GOT3 (cell line): Measurements from ENCODE around the gene LDLRAD4.
"Not testable (repeated sequence)": the region's sequence is repeated elsewhere in the genome, so short reads cannot be mapped to it uniquely, and the experiment has no call there.

ENCODE experiments used
- DNase-seq: peaks from one replicate; lab custom pipeline; 2025; ENCODE audit warnings: mixed read lengths; lab: John Stamatoyannopoulos, UW

The LDLRAD4 gene

DNA sequence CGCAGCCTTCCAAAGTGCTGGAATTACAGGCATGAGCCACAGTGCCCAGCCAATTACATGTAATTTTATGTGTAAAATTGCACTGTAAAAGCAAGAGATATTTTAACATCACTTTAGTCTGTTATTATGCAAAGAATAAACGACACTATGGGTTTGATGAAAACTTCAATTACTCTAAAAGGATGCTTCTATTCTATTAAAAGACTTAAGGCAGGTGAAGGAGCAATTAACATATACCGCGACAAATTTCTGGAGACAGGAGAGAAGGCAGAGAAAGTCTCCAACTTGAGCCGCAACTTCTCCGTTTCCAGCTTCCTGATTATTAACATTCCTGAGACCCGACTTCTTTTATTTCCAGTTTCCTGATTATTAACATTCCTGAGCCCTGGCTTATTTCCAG is 454.1 kb downstream of the LDLRAD4 start:
- no peak for DNase-seq

DNA sequence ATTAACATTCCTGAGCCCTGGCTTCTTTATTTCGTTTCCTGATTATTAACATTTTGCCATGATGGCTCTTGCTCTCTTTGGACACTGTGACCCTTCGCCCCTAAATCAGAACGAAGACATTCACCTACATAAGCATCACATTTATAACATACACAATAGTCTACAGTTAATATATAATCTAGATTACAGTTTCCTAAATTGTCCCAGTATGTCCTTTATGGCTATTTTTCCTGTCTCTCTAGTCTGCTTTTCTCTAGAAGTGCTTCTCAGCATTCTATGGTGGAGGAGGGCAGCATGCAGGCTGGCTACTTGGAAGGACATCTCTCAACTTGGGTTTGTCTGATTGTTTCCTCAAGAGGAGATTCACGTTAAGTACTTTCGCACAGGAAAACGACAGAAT is 457.9 kb downstream of the LDLRAD4 start:
- no peak for DNase-seq

DNA sequence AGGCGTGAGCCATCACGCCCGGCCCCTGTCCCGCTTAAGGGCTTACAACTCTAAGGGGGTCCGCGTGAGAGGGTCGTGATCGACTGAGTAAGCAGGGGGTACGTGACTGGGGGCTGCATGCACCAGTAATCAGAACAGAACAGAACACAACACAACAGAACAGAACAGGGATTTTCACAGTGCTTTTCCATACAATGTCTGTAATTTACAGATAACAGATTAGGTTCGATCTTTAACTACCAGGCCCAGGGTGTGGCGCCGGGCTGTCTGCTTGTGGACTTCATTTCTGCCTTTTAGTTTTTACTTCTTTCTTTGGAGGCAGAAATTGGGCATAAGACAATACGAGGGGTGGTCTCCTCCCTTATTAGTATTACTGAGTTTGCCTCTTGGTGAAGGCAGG is 458.8 kb downstream of the LDLRAD4 start:
- DNase-seq, result not testable (repeated sequence)

DNA sequence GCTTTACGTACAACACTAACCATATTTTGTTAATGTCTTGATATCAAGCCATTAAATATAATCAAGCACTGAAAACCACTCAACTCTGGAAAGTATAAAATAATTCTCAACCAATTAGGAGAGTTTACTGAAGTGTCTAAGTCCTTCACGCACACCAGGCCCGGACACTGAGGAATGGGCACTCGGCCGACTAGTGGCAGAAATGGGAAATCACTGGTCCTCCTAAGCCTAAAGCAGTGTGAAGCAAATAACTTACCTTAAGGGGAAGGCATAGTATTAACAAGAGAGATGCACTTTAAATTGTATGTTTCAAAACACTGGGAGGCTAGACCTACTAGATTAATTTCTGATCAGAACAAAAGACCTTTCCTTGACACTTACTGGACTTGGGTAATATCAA is 462.1 kb downstream of the LDLRAD4 start:
- DNase-seq, result no peak

DNA sequence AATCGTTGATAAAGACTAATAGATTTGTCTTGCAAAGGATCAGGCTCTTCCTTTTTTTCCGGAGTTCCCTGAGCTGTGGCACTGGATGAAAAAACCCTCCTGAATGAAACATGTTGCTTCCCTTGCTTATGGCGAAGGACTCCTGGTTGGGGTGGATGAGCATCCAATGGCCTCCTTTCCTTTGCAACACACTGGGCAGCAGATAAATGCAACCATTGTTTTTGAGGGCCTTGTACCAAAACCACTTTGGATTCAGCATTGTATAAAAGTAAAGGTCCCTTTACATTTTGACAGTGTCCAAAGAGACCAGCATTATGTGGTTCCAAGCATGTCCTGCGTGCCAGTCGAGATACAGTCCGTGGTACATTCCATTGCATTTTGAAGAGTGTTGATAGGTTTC is 463.1 kb downstream of the LDLRAD4 start:
- no peak for DNase-seq

DNA sequence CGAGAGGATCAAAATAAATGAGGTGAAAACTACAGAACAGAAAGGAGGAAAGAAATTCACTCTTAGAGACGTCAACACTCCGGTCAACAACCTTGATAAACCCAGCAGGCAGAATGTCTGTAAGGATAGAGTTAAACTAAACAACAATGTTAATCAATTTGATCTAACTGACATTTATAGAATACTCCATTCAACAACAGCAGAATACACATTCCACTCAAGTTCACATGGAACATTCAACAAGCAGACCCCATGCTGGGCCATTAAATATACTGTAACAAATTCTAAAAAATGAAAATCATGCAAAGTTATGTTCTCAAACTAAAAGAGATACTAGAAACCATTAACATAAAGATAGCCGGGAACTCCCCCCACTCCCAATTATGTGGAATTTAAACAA is 466.0 kb downstream of the LDLRAD4 start:
- DNase-seq, result no peak

DNA sequence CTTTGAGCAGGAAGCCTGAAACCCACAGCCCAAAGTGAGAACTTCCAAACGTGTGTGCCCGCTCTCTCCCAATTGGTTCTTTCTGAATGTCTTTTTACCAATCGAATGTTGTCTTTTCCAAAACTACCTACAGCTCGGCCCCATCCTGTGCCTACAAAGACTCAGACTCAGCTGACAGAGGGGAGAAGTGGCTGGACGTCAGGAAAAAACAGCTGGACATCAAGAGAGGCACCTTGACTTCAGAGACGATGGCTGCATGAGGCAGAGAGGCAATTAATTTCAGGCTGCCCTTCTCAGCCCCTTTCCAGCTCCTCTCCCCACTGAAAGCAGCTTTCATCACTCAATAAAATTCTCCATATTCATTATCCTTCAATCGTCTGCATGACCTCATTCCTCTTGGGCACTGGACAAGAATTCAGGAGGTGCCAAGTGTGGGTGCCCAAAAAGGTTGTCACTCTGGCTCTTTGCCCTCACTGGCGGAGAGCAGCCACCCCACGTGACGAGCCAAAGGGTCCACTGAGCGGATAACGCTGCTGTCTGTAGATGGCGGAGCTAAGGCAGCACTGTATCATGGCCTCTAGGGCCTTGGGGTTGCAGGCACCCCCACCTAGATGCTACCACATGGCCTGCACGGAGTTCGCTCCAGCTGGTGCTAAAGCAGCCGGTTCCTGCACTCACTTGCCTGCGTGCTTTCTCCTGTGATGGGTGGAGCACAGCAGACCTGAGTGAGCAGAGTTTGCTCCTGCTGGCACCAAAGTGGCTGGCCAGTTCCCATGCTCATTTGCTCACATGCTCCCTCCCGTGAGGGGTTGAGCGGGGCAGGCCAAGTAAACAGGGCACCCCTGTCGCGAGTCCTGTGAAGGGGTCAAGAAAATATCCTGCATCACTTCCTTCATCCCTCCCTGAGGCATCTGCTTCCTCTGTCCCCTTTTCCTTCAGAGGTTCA is 469.9 kb downstream of the LDLRAD4 start:
- no peak for DNase-seq

DNA sequence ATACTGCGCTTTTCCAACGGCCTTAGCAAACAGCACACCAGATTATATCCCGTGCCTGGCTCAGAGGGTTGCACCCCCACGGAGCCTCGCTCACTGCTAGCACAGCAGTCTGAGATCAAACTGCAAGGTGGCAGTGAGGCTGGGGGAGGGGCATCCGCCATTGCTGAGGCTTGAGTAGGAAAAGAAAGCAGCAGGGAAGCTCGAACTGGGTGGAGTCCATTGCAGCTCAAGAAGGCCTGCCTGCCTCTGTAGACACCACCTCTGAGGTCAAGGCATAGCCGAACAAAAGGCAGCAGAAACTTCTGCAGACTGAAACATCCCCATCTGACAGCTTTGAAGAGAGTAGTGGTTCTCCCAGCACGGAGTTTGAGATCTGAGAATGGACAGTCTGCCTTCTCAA is 471.5 kb downstream of the LDLRAD4 start:
- not testable (repeated sequence) for DNase-seq

DNA sequence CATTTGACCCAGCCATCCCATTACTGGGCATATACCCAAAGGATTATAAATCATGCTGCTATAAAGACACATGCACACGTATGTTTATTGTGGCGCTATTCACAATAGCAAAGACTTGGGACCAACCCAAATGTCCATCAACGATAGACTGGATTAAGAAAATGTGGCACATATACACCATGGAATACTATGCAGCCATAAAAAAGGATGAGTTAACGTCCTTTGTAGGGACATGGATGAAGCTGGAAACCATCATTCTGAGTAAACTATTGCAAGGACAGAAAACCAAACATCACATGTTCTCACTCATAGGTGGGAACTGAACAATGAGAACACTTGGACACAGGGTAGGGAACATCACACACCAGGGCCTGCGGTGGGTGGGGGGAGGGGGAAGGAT is 476.8 kb downstream of the LDLRAD4 start:
- not testable (repeated sequence) for DNase-seq

DNA sequence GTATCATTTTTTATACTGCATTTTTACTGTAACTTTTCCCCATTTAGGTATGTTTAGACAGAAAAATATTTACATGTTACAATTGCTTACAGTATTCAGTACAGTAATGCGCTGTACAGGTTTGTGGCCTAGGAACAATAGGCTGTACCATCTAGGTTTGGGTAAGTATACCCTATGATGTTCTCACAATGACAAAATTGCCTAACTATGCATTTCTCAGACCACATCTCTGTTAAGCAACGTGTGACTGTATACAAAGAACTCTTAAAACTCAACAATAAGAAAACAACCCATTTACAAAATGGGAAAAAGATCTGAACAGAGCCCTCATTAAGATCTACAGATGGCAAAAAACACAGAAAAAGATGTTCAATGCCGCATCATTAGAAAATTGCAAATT is 478.4 kb downstream of the LDLRAD4 start:
- DNase-seq, result no peak

DNA sequence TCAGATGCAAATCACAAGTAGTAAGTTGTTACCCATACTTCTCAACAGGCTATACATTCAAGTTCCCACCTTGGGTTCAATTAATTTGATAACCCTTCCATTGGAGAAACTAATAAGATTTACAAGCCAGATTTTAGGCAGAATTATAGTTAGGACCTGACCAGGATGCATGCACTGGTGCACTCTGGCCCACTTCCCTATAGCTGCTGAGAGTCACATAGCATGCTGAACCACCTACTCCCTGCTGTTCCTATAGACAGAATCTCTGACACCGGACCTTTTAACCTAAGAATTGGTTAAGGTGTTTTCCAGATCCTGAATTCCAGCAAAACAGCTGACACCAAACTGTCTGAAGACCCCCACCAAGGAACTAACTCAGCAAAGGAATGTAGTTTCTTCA is 481.6 kb downstream of the LDLRAD4 start:
- DNase-seq, result no peak
